ENCODE data around the gene XRCC1.

- TF ChIP-seq CTCF (IDR thresholded peaks at IDR 0.05) (no peak), TCF7L2 (IDR thresholded peaks at IDR 0.05; ENCODE audit: low read depth, low read length) (no peak), SIN3A (IDR thresholded peaks at IDR 0.05; ENCODE audit: borderline replicate concordance, insufficient read depth, low read depth, low read length) (no peak), REST (IDR thresholded peaks at IDR 0.05; ENCODE audit: insufficient read depth in 1 of 2, low read depth in 2 of 2, low read length in 1 of 2) (no peak)
These were observed 37.0 kb upstream of the XRCC1 start for GRCh38 chr19:43612374-43612773.
